ENCODE data around the gene PARP1. TPM values are rescaled to one million over a fixed set of nuclear protein-coding genes. Genes with fewer than 3 reads are reported as not detected.
A peak's percentile ranks its signal among the peaks of the same experiment; 100 is the strongest.

The PARP1 gene
- polyA plus RNA-seq (2013): 136 TPM

DNA sequence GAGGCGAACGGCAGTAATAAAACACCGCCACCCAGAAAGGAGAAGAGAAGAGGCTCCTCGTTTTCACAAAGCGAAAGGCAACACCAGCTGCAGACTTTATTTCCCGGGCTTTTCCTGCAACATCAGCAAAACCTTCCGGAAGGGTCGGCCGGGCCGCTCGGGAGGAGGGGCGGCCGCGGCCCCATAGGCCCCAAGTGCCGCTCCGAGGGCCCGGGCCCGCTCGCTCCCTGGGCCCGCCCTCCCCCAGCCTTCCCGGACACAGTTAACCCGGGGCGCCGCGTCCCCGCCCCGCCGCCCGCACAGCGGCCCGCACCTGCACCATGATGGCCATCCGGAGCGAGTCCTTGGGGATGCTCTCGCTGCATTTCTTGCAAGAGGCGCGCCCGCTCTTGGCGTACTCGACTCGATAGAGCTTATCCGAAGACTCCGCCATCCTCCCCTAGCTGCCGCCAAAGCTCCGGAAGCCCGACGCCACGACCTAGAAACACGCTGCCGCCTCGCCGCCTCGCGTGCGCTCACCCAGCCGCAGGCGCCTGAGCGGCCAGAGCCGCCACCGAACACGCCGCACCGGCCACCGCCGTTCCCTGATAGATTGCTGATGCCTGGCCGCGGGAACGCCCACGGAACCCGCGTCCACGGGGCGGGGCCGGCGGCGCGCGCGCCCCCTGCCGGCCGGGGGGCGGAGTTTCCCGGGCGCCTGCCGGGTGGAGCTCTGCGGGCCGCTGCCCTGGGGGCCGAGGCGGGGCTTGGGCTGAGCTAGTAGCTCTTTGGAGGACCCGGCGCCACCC lies at the start of gene PARP1:
Gene PARP1 (minus strand): TSS at position 597 of the 788 bp plus-strand sequence. CDS start 164 bp downstream, at position 433.
- peak; percentile 87 to 93 (median 91) for DNase-seq
- peaks cover 0 to 3% (median 3%) of the 10 kb centered on the region in 4 experiments for H3K36me3 ChIP-seq (ENCODE audit: control insufficient read depth in 4 of 4, insufficient read depth in 4 of 4, low read length in 3 of 4)
- H3K27ac ChIP-seq (ENCODE audit: insufficient read depth in 1 of 2, low read depth in 1 of 2, low read length in 2 of 2, poor library complexity in 1 of 2, severe bottlenecking in 2 of 2): peak within 1 kb of the TSS; percentile 59 to 86
- ChIA-PET CTCF (interaction anchor here (0.7 to 4.6 kb wide), 14 partner anchors 10 to 299 kb away, joined by 3 to 43 read pairs (median 4); no protein-coding TSS in a partner anchor), POLR2A (interaction anchor here (0.7 to 1.7 kb wide), 4 partner anchors 12 to 373 kb away, joined by 3 to 5 read pairs (median 4); partner anchors contain the start of gene LIN9)
- peak within 1 kb of the TSS; percentile 80 to 92 (median 85) for H3K4me3 ChIP-seq (ENCODE audit: control insufficient read depth in 1 of 7, extremely low read depth in 1 of 7, insufficient read depth in 4 of 7, low read depth in 2 of 7, low read length in 6 of 7)
- no peaks in the 10 kb centered on the region for H3K9me3 ChIP-seq (ENCODE audit: control extremely low read depth in 1 of 5, control insufficient read depth in 4 of 5, insufficient read depth in 2 of 5, low read depth in 1 of 5, low read length in 4 of 5)
- 0% methylated on average over 76 of the region's 90 CpGs for WGBS (ENCODE audit: insufficient coverage)
- H3K27me3 ChIP-seq (replicated peaks in 2 of 5; ENCODE audit: control insufficient read depth in 4 of 5, insufficient read depth in 5 of 5, low read length in 4 of 5): no peaks in the 10 kb centered on the region
- H3K4me1 ChIP-seq (ENCODE audit: control extremely low read depth in 1 of 4, control insufficient read depth in 4 of 4, insufficient read depth in 4 of 4, low read length in 3 of 4): peaks cover 24 to 47% (median 43%) of the 10 kb centered on the region in 4 experiments

DNA sequence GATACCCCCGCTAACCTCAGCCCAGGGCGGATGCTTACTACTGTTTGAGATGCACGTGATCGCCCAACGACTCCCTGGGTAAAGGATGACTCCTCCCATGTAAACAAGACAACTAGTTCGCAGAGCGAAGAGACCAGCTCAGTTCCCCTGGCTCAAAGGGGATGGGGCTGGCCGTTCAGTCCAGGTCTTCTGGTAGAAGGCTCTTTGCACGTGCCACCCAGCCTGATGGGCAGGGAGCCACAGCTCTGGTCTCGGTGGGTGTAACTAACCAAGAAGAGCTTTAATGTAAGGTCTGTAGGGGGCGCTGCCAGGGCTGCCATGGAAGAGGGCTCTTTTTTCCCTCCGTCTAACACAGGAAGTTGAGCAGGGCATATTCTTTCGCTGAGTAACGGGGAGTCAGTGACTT lies 49.4 kb upstream of the PARP1 start:
- Histone ChIP-seq H3K9me3 (ENCODE audit: control extremely low read depth in 1 of 5, control insufficient read depth in 4 of 5, insufficient read depth in 2 of 5, low read depth in 1 of 5, low read length in 4 of 5) (peaks cover 0 to 2% (median 0%) of the 10 kb centered on the region in 5 experiments), H3K4me3 (ENCODE audit: control insufficient read depth in 1 of 7, extremely low read depth in 1 of 7, insufficient read depth in 4 of 7, low read depth in 2 of 7, low read length in 6 of 7) (peak overlapping the region in 1 of 7 experiments; percentile 22), H3K36me3 (ENCODE audit: control insufficient read depth in 4 of 4, insufficient read depth in 4 of 4, low read length in 3 of 4) (no peaks in the 10 kb centered on the region), H3K4me1 (ENCODE audit: control extremely low read depth in 1 of 4, control insufficient read depth in 4 of 4, insufficient read depth in 4 of 4, low read length in 3 of 4) (peaks cover 0 to 7% (median 3%) of the 10 kb centered on the region in 4 experiments), H3K27me3 (replicated peaks in 2 of 5; ENCODE audit: control insufficient read depth in 4 of 5, insufficient read depth in 5 of 5, low read length in 4 of 5) (no peaks in the 10 kb centered on the region), H3K27ac (ENCODE audit: insufficient read depth in 1 of 2, low read depth in 1 of 2, low read length in 2 of 2, poor library complexity in 1 of 2, severe bottlenecking in 2 of 2) (no peak overlapping the region)
- WGBS (ENCODE audit: insufficient coverage): 41% methylated on average over 10 of the region's 14 CpGs
- POLR2A ChIA-PET: no interaction called here
- CTCF ChIA-PET: interaction anchor here (0.9 to 1.6 kb wide), 4 partner anchors 10 to 110 kb away, joined by 3 to 5 read pairs (median 4); no protein-coding TSS in a partner anchor
- DNase-seq: peak; percentile 66 to 87 (median 84)

DNA sequence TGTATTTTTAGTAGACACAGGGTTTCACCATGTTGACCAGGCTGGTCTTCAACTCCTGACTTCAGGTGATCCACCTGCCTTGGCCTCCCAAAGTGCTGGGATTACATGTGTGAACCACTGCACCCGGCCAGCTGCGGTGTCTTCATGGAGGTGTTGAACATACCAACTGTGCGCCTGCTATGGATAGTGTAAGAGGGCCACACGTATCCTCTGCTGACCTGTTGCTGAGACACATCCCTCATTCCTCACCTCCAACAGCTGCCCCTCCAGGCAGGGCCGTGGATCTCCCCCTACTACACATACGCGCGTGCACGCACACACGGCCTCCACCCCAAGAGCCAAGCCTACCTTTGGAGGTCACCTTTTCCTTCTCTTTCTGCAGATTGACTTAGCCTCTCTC lies 48.0 kb upstream of the PARP1 start:
- 90% methylated on average over 9 of the region's 10 CpGs for WGBS (ENCODE audit: insufficient coverage)
- no peak overlapping the region for H3K4me3 ChIP-seq (ENCODE audit: control insufficient read depth in 1 of 7, extremely low read depth in 1 of 7, insufficient read depth in 4 of 7, low read depth in 2 of 7, low read length in 6 of 7)
- ChIA-PET POLR2A (no interaction called here), CTCF (no interaction called here)
- H3K27ac ChIP-seq (ENCODE audit: insufficient read depth in 1 of 2, low read depth in 1 of 2, low read length in 2 of 2, poor library complexity in 1 of 2, severe bottlenecking in 2 of 2): no peak overlapping the region
- peaks cover 0 to 7% (median 3%) of the 10 kb centered on the region in 4 experiments for H3K4me1 ChIP-seq (ENCODE audit: control extremely low read depth in 1 of 4, control insufficient read depth in 4 of 4, insufficient read depth in 4 of 4, low read length in 3 of 4)
- no peak for DNase-seq
- peaks cover 0 to 1% (median 0%) of the 10 kb centered on the region in 5 experiments for H3K9me3 ChIP-seq (ENCODE audit: control extremely low read depth in 1 of 5, control insufficient read depth in 4 of 5, insufficient read depth in 2 of 5, low read depth in 1 of 5, low read length in 4 of 5)
- H3K27me3 ChIP-seq (replicated peaks in 2 of 5; ENCODE audit: control insufficient read depth in 4 of 5, insufficient read depth in 5 of 5, low read length in 4 of 5): no peaks in the 10 kb centered on the region
- H3K36me3 ChIP-seq (ENCODE audit: control insufficient read depth in 4 of 4, insufficient read depth in 4 of 4, low read length in 3 of 4): no peaks in the 10 kb centered on the region

DNA sequence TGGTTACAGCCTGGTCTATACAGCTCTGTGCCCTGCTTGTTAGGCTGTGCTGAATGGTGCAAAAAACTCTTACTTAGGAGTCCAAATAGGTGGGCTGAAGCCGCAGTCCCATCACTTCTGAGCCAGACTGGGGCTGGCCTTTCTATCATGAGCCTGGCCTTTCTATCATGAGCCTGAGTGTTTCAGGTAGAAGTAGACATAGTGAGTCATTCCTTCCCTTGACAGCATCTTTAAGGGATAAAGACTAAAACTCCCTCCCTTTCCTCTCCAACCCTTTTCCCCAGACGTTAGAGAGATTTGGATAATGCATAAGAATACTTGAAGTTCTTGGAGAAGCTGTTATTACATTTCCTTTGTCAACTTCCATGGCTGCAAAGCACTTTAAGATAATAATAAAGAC lies 46.5 kb upstream of the PARP1 start:
- 100% methylated on average over 1 of the region's 2 CpGs for WGBS (ENCODE audit: insufficient coverage)
- Histone ChIP-seq H3K27me3 (replicated peaks in 2 of 5; ENCODE audit: control insufficient read depth in 4 of 5, insufficient read depth in 5 of 5, low read length in 4 of 5) (no peaks in the 10 kb centered on the region), H3K36me3 (ENCODE audit: control insufficient read depth in 4 of 4, insufficient read depth in 4 of 4, low read length in 3 of 4) (no peaks in the 10 kb centered on the region), H3K4me1 (ENCODE audit: control extremely low read depth in 1 of 4, control insufficient read depth in 4 of 4, insufficient read depth in 4 of 4, low read length in 3 of 4) (peaks cover 0 to 7% (median 3%) of the 10 kb centered on the region in 4 experiments), H3K27ac (ENCODE audit: insufficient read depth in 1 of 2, low read depth in 1 of 2, low read length in 2 of 2, poor library complexity in 1 of 2, severe bottlenecking in 2 of 2) (no peak overlapping the region), H3K4me3 (ENCODE audit: control insufficient read depth in 1 of 7, extremely low read depth in 1 of 7, insufficient read depth in 4 of 7, low read depth in 2 of 7, low read length in 6 of 7) (no peak overlapping the region), H3K9me3 (ENCODE audit: control extremely low read depth in 1 of 5, control insufficient read depth in 4 of 5, insufficient read depth in 2 of 5, low read depth in 1 of 5, low read length in 4 of 5) (peaks cover 0 to 1% (median 0%) of the 10 kb centered on the region in 5 experiments)
- CTCF ChIA-PET: no interaction called here
- no peak for DNase-seq
- POLR2A ChIA-PET: no interaction called here

DNA sequence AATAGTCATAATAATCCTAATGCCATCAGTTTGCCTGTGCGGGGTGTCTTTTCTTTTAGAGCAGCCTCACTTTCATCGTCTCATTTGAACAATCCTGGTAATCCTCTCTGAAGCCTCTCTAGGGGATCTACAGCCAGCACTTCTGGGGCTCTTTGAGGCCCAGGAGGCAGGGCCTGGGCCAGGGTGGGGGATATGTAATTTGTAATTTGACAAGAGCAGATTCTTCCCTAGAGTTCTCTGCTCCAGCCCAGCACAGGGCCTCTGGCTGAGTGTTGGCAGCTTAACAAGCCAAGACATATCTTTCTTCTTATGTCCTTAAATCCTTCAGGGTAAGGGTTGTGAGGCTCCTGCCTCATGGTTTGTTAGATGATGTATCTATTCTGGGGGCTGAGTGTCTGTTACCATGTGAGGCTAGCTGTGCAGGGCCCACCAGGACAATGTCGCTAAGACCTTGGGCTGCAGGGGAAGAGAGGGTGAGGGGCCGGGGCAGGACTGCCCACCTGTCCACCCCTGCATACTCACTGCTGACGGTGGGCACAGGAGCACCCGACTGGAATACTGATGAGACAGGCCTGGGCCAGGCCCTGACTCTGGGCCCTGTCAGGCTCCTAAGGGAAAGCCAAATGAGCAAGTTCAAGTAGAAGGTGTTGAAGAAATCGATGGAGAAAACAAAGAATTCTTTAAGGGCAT lies 45.3 kb upstream of the PARP1 start:
- peaks cover 0 to 7% (median 3%) of the 10 kb centered on the region in 4 experiments for H3K4me1 ChIP-seq (ENCODE audit: control extremely low read depth in 1 of 4, control insufficient read depth in 4 of 4, insufficient read depth in 4 of 4, low read length in 3 of 4)
- CTCF ChIA-PET: no interaction called here
- H3K4me3 ChIP-seq (ENCODE audit: control insufficient read depth in 1 of 7, extremely low read depth in 1 of 7, insufficient read depth in 4 of 7, low read depth in 2 of 7, low read length in 6 of 7): no peak overlapping the region
- no peak for DNase-seq
- H3K36me3 ChIP-seq (ENCODE audit: control insufficient read depth in 4 of 4, insufficient read depth in 4 of 4, low read length in 3 of 4): no peaks in the 10 kb centered on the region
- 100% methylated on average over 4 of the region's 7 CpGs for WGBS (ENCODE audit: insufficient coverage)
- POLR2A ChIA-PET: no interaction called here
- H3K27ac ChIP-seq (ENCODE audit: insufficient read depth in 1 of 2, low read depth in 1 of 2, low read length in 2 of 2, poor library complexity in 1 of 2, severe bottlenecking in 2 of 2): no peak overlapping the region
- no peaks in the 10 kb centered on the region for H3K27me3 ChIP-seq (replicated peaks in 2 of 5; ENCODE audit: control insufficient read depth in 4 of 5, insufficient read depth in 5 of 5, low read length in 4 of 5)
- no peaks in the 10 kb centered on the region for H3K9me3 ChIP-seq (ENCODE audit: control extremely low read depth in 1 of 5, control insufficient read depth in 4 of 5, insufficient read depth in 2 of 5, low read depth in 1 of 5, low read length in 4 of 5)

DNA sequence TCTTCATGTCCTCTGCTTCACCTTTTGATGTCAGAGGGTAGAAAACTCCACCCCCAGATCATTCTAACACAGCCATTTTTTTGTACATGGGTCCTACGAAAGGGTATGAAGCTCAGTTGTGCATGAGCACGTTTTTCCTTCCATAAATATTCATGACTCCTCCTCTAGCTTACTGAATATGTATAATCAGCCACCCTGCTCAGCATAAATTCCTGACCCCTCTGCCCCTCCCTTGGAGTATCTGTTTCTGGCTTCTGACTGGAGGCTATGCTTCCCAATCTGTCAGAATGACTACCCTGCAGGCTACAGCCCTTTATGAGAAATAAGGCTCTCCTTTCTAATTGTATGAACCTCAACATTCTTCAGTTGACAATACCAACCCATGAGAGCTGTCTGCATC lies 42.8 kb upstream of the PARP1 start:
- CTCF ChIA-PET: no interaction called here
- H3K4me3 ChIP-seq (ENCODE audit: control insufficient read depth in 1 of 7, extremely low read depth in 1 of 7, insufficient read depth in 4 of 7, low read depth in 2 of 7, low read length in 6 of 7): no peak overlapping the region
- H3K27ac ChIP-seq (ENCODE audit: insufficient read depth in 1 of 2, low read depth in 1 of 2, low read length in 2 of 2, poor library complexity in 1 of 2, severe bottlenecking in 2 of 2): no peak overlapping the region
- H3K4me1 ChIP-seq (ENCODE audit: control extremely low read depth in 1 of 4, control insufficient read depth in 4 of 4, insufficient read depth in 4 of 4, low read length in 3 of 4): peaks cover 0 to 3% (median under 1%) of the 10 kb centered on the region in 4 experiments
- POLR2A ChIA-PET: no interaction called here
- H3K9me3 ChIP-seq (ENCODE audit: control extremely low read depth in 1 of 5, control insufficient read depth in 4 of 5, insufficient read depth in 2 of 5, low read depth in 1 of 5, low read length in 4 of 5): no peaks in the 10 kb centered on the region
- no peaks in the 10 kb centered on the region for H3K36me3 ChIP-seq (ENCODE audit: control insufficient read depth in 4 of 4, insufficient read depth in 4 of 4, low read length in 3 of 4)
- H3K27me3 ChIP-seq (replicated peaks in 2 of 5; ENCODE audit: control insufficient read depth in 4 of 5, insufficient read depth in 5 of 5, low read length in 4 of 5): no peaks in the 10 kb centered on the region
- WGBS (ENCODE audit: insufficient coverage): 86% methylated on average over 2 of the region's 2 CpGs
- DNase-seq: no peak

DNA sequence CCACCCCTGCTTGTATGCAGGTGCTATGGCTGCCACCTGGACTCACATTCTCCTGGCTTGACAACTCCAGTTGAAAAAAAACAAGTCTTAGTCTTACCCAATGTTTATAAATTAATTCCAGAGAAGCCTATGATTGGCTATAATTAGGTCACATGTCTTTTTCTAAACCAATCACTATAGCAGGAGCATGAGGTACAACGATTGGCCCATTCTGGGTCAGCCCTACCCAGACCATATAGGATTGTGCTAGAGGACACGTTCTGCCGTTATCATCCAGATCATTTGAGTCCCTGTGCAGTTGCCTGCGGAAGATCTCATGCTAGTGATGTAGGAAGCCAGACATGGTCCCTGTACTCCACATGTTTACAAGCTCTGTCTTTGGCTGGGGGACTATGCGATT lies 41.9 kb upstream of the PARP1 start:
- DNase-seq: no peak
- Histone ChIP-seq H3K4me3 (ENCODE audit: control insufficient read depth in 1 of 7, extremely low read depth in 1 of 7, insufficient read depth in 4 of 7, low read depth in 2 of 7, low read length in 6 of 7) (no peak overlapping the region), H3K27me3 (replicated peaks in 2 of 5; ENCODE audit: control insufficient read depth in 4 of 5, insufficient read depth in 5 of 5, low read length in 4 of 5) (no peaks in the 10 kb centered on the region), H3K9me3 (ENCODE audit: control extremely low read depth in 1 of 5, control insufficient read depth in 4 of 5, insufficient read depth in 2 of 5, low read depth in 1 of 5, low read length in 4 of 5) (no peaks in the 10 kb centered on the region), H3K36me3 (ENCODE audit: control insufficient read depth in 4 of 4, insufficient read depth in 4 of 4, low read length in 3 of 4) (no peaks in the 10 kb centered on the region), H3K27ac (ENCODE audit: insufficient read depth in 1 of 2, low read depth in 1 of 2, low read length in 2 of 2, poor library complexity in 1 of 2, severe bottlenecking in 2 of 2) (no peak overlapping the region), H3K4me1 (ENCODE audit: control extremely low read depth in 1 of 4, control insufficient read depth in 4 of 4, insufficient read depth in 4 of 4, low read length in 3 of 4) (peaks cover 0 to 10% (median 7%) of the 10 kb centered on the region in 4 experiments)
- CTCF ChIA-PET: interaction anchor here (0.6 kb wide), 1 partner anchor 132 kb away, joined by 3 read pairs; no protein-coding TSS in a partner anchor
- 72% methylated on average over 4 of the region's 5 CpGs for WGBS (ENCODE audit: insufficient coverage)
- POLR2A ChIA-PET: no interaction called here
